Stomach (tissue), 4 donors: ENCODE data around the gene IFNL1.

Experiments
- EP300 ChIP-seq: sonication (generic); formaldehyde crosslinking; IDR thresholded peaks from one replicate; pipeline ENCODE4 v1.6.1; 2017; ENCODE audit warnings: antibody characterized with exemption
- POLR2A ChIP-seq, 4 donors: fragments of 450-650 bp; IDR thresholded peaks; one replicate each; pipeline ENCODE4 v1.6.1; 2016; ENCODE audit warnings: antibody characterized with exemption in 4 of 4, control low read depth in 2 of 4, mild to moderate bottlenecking in 1 of 4, moderate library complexity in 1 of 4
- TF ChIP-seq, protein P1 (sequence below), 7 experiments: fragments of 450-650 bp in 4 of 7; fragments of 200-600 bp in 3 of 7; sonication (generic) in 3 of 7; IDR thresholded peaks; one replicate each; pipeline ENCODE4 v1.5.1; 2016 to 2019; ENCODE audit warnings: antibody characterized with exemption in 7 of 7, control low read depth in 2 of 7, mild to moderate bottlenecking in 1 of 7

DNA sequence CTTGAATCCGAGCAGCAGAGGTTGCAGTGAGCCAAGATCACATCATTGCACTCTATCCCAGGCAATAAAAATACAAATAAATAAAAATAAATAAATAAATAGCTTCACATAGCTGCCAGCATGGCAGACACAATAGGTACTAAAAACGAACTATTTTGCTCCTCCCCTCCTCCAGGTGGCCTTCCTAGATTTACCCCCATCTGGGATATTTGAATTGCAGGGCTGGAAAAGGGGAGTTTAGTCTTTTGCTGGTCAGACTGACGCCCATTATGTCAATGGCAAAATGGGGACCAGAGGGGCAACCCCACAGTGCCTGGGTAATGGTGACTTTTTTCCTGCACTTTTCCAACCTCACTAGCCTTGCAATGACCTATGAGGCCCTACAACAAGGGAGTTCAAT, 40.3 kb downstream of the IFNL1 start:
- TF ChIP-seq, protein P1, sequence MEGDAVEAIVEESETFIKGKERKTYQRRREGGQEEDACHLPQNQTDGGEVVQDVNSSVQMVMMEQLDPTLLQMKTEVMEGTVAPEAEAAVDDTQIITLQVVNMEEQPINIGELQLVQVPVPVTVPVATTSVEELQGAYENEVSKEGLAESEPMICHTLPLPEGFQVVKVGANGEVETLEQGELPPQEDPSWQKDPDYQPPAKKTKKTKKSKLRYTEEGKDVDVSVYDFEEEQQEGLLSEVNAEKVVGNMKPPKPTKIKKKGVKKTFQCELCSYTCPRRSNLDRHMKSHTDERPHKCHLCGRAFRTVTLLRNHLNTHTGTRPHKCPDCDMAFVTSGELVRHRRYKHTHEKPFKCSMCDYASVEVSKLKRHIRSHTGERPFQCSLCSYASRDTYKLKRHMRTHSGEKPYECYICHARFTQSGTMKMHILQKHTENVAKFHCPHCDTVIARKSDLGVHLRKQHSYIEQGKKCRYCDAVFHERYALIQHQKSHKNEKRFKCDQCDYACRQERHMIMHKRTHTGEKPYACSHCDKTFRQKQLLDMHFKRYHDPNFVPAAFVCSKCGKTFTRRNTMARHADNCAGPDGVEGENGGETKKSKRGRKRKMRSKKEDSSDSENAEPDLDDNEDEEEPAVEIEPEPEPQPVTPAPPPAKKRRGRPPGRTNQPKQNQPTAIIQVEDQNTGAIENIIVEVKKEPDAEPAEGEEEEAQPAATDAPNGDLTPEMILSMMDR (IDR thresholded peaks at IDR 0.05), result no peak
- TF ChIP-seq EP300 (no peak), POLR2A (IDR thresholded peaks at IDR 0.05) (no peak)
